GM18907 (cell line): ENCODE data around the gene SLC38A5.

ENCODE experiments used
- ATAC-seq: cut with Tn5 transposase; IDR thresholded peaks from one replicate; pipeline ENCODE4 v1.9.1; 2021; ENCODE audit warnings: mild to moderate bottlenecking, moderate library complexity; ENCODE audit not compliant: unreplicated experiment

Gene SLC38A5

GRCh38 chrX:48492293-48492910 lies 22.3 kb upstream of the SLC38A5 start:
- no peak for ATAC-seq

- ATAC-seq: no peak
Measured at GRCh38 chrX:48491809-48492208, 21.7 kb upstream of the SLC38A5 start.

DNA sequence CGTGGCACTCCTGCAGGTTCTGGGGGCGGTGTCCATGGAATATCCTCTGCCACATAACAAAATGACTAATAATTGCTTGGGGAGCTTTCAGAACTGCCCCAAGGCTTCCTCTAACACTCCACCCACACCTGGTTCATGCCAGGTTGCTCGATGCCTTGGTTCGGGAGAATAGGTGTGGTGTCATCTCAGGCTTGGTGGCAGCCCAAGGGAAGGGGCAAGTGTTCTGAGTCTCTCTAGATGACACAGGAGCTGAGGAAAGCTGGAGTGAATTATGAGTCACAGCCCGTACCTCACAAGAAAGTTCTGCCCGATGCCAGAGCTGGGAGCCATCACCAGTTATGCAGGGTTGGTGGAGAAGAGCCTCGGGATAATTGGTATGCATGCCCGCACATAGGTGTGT lies 20.6 kb upstream of the SLC38A5 start:
- ATAC-seq: no peak

GRCh38 chrX:48489892-48490291 lies 19.8 kb upstream of the SLC38A5 start:
- no peak for ATAC-seq

- ATAC-seq: no peak
Measured at GRCh38 chrX:48489296-48489695, 19.2 kb upstream of the SLC38A5 start.

- no peak for ATAC-seq
Measured at GRCh38 chrX:48488034-48488433, 18.0 kb upstream of the SLC38A5 start.

DNA sequence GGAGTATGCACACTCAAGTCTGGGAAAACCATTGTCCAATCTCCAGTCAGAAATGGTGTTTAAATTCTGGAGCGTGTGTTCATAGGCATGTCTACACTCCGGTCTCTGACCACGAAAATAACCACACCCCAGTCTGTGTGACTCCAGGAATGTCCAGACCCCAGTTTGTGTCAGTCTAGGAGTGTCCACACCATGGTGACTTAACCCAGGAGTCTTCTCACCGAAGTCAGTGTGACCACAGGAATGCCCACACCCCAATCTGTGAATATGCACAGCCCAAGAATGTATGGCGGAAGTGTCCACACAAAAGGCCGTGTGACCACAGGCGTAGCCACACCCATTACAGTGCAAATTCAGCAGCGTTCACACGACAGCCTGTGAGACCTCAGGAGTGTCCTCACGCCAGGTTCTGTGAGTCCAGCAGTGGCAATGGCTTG lies 17.3 kb upstream of the SLC38A5 start:
- ATAC-seq: no peak

DNA sequence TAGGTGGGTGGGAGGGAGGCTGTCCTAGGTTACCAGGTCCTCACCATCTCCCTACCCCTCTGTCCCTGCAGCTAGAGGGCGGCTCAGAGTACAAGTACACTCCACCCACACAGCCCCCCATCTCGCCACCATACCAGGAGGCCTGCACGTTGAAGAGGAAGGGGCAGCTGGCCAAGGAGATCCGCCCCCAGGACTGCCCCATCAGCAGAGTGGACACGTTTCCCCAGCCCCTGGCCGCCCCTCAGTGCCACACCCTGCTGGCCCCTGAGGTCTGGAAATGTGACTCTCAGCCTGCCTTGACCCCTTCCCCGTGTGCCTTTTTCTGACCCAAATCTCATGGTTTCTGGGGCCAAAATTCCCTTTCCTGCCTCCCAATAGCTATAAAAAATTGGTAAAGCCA lies 12.5 kb upstream of the SLC38A5 start:
- ATAC-seq: no peak

DNA sequence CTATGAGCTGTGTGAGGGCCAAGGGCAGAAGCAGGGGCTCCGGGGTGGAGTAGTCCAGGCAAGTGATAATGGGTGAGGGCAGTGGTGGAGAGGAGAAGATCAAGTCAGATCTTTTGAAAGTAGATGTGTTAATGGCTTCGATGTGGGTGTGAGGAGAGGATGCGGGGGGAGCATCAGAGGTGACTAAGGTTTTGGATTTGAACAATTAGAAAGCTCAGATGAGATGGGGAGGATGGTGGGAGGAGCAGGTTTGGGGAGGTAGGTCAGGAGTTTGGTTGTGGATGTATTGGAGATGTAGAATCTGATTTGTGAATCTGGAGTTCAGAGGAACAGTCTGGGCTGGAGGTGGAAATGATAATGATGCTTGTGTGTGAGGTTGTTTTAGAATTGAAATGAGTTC lies 10.5 kb upstream of the SLC38A5 start:
- ATAC-seq: no peak

GRCh38 chrX:48480142-48480541 lies 10.1 kb upstream of the SLC38A5 start:
- ATAC-seq: no peak

DNA sequence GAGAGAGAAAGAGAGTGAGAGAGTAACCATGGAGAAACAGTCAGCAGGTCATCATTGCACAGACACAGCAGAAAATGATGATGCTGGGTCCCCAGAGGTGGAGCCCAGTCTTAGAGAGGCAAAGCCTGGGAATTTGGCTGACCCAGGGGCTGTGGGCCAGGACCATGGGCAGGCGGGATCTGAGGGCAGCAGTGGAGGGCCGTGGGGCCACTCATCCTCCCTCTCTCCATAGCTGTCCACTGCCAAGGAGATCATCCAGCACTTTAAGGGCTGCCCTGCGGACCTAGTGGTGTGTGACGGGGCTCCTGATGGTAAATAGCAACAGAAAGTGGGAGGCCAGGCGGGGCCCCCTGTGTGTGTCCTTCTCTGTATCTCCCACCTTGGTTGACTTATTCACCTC lies 8.7 kb upstream of the SLC38A5 start:
- ATAC-seq: no peak

DNA sequence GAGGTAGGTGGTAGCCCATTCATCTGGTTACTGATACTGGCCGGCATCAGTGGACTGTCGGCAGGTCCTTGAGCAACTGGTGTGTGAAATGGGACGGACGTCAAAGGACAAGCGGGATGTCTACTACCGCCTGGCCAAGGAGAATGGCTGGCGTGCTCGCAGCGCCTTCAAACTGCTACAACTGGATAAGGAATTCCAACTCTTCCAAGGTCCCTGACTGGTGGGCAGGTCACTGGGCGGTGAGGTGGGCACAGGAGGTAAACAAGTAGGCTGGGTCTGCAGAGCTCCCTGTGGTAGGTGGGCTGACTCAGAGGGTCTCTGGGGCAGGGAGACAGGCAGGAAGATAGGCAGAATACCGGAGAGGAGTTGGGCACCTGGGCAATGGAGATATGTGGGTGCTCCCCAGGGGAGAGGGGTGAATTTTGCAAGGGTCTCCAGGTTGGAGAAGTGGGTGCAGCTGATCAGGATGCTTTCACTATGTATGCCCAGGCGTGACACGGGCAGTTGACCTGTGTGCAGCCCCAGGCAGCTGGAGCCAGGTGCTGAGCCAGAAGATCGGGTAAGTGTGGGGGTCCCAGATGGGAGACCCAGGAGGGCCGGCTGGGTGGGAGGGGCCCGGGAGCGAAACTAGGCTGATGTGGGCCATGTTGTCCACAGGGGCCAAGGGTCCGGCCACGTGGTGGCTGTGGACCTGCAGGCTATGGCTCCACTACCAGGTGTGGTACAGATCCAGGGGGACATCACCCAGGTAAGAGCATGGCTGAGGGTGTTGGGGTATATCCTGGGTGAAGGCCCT lies 8.1 kb upstream of the SLC38A5 start:
- ATAC-seq: no peak

GRCh38 chrX:48476919-48477318 lies 6.9 kb upstream of the SLC38A5 start:
- ATAC-seq: no peak

DNA sequence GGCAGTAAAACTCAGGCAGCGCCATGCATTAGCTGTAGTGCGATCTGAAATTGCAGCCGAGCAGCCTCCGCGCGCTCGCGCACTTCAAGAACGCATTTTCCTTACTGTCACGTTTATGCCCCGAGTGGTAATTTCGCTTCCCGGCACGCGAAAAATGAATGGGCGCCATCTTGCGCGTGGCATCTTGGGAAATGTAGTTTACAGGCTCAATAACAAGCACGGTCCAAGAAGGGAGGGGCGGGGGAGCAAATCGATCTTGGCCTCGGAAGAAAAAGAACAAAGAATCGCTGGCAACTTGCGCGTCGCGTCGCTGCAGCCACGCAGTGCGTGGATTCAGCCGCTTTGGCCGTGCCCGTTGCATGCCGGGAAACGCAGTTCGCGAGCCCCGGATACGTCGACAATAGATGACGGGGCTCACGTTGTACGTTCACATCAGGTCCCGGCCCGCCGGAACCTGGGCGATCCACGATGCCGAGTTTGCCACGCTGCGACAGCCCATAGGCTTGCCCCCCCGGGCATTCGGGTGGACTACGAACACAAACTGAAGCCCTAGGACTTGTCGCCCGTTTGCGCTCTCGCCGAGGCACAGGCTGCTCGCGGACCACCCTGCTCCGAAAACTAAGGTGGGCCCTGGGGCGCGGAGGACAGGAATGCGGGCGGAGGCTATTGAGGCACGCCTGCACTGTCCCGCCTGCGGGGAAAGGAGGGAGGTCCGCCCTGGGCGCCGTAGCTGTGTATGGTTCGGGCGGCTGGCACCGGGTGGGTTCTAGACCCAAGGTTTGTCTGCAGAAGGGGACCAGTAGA lies 5.9 kb upstream of the SLC38A5 start, which contains the start of gene FTSJ1:
FTSJ1 (plus strand) TSS at position 426 of the 804 bp plus-strand sequence. CDS start 1,849 bp downstream, outside the sequence.
- peak; percentile 81 for ATAC-seq

- ATAC-seq: no peak
Measured at GRCh38 chrX:48475296-48475695, 5.2 kb upstream of the SLC38A5 start.

DNA sequence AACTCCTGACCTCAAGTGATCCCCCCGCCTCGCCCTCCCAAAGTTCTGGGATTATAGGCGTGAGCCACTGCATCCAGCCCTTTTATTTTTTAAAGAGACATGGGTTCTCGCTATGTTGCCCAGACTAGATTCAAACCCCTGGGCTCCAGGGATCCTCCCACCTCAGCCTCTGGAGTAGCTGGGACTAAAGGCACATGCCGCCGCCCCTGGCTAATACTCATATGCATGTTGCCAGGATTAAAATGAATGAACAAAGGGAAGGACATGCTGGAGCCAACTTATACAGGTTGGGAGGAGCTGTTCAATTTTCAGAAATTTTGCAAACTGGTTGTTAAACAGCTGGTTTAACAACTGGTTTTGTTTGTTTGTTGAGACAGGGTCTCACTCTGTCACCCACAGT lies 4.5 kb upstream of the SLC38A5 start:
- no peak for ATAC-seq

DNA sequence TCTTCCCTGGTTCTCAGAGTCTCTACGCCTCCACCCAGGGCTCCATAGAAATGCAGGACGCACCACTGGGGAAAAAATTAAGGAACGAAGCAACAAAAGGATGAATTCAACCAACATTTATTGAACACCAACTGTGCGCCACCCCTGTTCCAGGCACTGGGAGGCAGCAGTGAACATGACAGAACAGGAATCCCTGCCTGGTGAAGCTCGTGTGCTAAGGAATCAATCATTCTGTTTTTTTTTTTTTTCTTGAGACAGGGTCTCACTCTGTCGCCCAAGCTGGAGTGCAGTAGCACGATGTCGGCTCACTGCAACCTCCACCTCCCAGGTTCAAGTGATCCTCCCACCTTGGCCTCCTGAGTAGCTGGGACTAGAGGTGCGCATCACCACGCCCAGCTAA lies 4.1 kb upstream of the SLC38A5 start:
- ATAC-seq: no peak

GRCh38 chrX:48473704-48473990 lies 3.6 kb upstream of the SLC38A5 start:
- no peak for ATAC-seq

- ATAC-seq: no peak
Measured at GRCh38 chrX:48472851-48473703, 3.0 kb upstream of the SLC38A5 start.

- no peak for ATAC-seq
Measured at GRCh38 chrX:48472225-48472624, 2.2 kb upstream of the SLC38A5 start.

DNA sequence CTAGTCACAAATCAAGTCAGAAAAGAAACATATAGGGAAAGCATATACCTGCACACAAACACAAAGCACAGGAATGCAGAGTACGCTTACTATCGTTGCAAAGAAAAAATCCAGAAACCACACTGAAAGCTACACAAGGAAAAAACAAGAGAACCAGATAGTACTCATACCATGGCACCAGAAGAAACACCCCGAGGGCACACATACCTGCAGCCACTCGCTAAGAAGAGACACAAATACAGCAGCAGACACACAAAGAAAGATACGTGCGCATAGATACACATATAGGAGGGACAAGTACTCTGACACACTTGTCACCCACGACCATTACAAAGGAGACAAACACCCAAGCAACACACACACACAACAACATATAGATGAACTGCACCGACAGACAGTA lies 1.4 kb upstream of the SLC38A5 start:
- ATAC-seq: no peak
